HEK293 (cell line): ENCODE data around the gene PSMD2.

Experiments used
- CTCF ChIP-seq: fragments of 450-650 bp; formaldehyde crosslinking; IDR thresholded peaks from 2 replicates; pipeline ENCODE4 v1.5.1; 2016; ENCODE audit warnings: missing biosample characterization, missing genetic modification characterization
- REST ChIP-seq: fragments of 450-650 bp; formaldehyde crosslinking; IDR thresholded peaks from 2 replicates; pipeline ENCODE4 v1.5.1; 2016; ENCODE audit warnings: missing biosample characterization, missing genetic modification characterization
- ZBTB49 ChIP-seq: fragments of 450-650 bp; formaldehyde crosslinking; IDR thresholded peaks from 2 replicates; pipeline ENCODE4 v1.5.1; 2016; ENCODE audit warnings: missing biosample characterization, missing genetic modification characterization, low read depth
- ZNF114 ChIP-seq: fragments of 450-650 bp; formaldehyde crosslinking; IDR thresholded peaks from 2 replicates; pipeline ENCODE4 v1.5.0; 2017; ENCODE audit warnings: missing biosample characterization, missing genetic modification characterization
- ZNF18 ChIP-seq: fragments of 450-650 bp; formaldehyde crosslinking; IDR thresholded peaks from 2 replicates; pipeline ENCODE4 v1.5.1; 2016; ENCODE audit warnings: missing biosample characterization, missing genetic modification characterization
- ZNF23 ChIP-seq: fragments of 450-650 bp; formaldehyde crosslinking; IDR thresholded peaks from 2 replicates; pipeline ENCODE4 v1.5.1; 2016; ENCODE audit warnings: missing biosample characterization, missing genetic modification characterization, borderline replicate concordance
- ZNF558 ChIP-seq: fragments of 450-650 bp; formaldehyde crosslinking; IDR thresholded peaks from 2 replicates; pipeline ENCODE4 v1.5.1; 2016; ENCODE audit warnings: missing biosample characterization, missing genetic modification characterization

GRCh38 chr3:184259396-184259877, 39.6 kb upstream of the PSMD2 start:
- TF ChIP-seq ZNF114 (tag by site-specific recombination) = no peak
- TF ChIP-seq ZNF18 (tag by site-specific recombination) = no peak
- no peak for TF ChIP-seq CTCF (tag by site-specific recombination)
- TF ChIP-seq ZNF23 (tag by site-specific recombination) = no peak
- no peak; the same call in 1 of the 2 replicates for TF ChIP-seq REST
- no peak for TF ChIP-seq ZBTB49 (tag by site-specific recombination)
- no peak for TF ChIP-seq ZNF558 (tag by site-specific recombination)
